ENCODE measurements around the gene MIGA2. TPM values are rescaled to one million over a fixed set of nuclear protein-coding genes. Genes with fewer than 3 reads are reported as not detected.

The MIGA2 gene
- total and polyA plus RNA-seq, 2 experiments from 2014 or later: 19.3 to 47.8 TPM

DNA sequence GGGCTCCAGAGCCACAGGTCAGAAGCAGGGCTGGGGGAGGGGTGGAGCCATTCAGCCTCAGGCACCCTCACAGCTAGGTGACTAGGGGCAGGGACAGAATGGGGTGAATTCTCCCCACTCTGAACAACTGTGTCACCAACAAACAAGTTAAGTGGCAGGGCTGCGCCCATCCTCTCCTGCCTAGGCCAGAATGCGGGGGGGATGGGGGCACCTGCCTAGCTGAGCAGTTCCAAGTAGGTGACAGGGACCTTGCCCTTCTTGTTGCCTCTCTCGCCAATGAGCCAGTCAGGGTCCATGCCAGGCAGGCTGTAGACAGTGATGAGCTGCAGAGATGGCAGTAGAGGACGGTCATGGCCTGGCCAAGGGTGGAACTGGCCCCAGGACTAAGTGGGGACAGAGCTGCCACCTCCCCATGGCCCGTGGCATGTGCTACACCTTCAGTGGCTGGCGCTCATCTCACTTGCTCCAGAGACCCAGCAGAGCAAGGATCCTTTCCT is 27.9 kb upstream of the MIGA2 start (continued):
- TF ChIP-seq EZH2 (IDR thresholded peaks at IDR 0.05; ENCODE audit: low read depth, unreplicated experiment): no peak
- TF ChIP-seq, protein P1, sequence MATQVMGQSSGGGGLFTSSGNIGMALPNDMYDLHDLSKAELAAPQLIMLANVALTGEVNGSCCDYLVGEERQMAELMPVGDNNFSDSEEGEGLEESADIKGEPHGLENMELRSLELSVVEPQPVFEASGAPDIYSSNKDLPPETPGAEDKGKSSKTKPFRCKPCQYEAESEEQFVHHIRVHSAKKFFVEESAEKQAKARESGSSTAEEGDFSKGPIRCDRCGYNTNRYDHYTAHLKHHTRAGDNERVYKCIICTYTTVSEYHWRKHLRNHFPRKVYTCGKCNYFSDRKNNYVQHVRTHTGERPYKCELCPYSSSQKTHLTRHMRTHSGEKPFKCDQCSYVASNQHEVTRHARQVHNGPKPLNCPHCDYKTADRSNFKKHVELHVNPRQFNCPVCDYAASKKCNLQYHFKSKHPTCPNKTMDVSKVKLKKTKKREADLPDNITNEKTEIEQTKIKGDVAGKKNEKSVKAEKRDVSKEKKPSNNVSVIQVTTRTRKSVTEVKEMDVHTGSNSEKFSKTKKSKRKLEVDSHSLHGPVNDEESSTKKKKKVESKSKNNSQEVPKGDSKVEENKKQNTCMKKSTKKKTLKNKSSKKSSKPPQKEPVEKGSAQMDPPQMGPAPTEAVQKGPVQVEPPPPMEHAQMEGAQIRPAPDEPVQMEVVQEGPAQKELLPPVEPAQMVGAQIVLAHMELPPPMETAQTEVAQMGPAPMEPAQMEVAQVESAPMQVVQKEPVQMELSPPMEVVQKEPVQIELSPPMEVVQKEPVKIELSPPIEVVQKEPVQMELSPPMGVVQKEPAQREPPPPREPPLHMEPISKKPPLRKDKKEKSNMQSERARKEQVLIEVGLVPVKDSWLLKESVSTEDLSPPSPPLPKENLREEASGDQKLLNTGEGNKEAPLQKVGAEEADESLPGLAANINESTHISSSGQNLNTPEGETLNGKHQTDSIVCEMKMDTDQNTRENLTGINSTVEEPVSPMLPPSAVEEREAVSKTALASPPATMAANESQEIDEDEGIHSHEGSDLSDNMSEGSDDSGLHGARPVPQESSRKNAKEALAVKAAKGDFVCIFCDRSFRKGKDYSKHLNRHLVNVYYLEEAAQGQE (IDR thresholded peaks at IDR 0.05; ENCODE audit: unreplicated experiment): no peak
- no peak for TF ChIP-seq ZNF331 (CRISPR knock-in tag; IDR thresholded peaks at IDR 0.05; ENCODE audit: low read depth)

DNA sequence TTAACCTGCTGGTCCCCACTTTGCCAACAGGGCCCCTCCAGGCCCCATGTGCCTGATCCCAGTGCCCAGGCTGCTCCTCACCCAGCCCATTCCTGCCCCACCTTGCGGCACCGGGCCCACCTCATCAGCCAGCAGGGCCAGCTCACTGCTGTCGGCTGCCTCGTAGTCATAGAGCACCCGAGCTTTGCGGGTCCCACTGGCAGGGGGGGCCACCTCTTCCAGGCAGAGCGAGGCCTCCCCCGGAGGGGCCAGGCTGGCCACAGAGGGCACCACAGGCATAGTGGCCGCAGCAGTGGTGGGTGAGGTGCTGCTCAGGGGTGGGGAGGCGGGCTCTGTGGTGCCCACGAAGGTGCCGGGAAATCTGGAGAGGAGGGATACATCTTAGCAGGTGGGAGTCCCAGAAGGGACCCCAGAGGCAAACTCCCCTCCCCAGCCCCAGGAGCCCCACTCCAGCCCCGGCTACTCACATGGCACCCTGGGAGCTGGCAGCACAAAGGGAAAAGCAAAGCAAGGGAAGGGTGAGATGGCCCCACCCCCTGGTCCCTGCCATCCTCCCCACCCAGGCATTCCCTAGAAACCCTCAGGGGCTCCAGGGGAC is 27.3 kb upstream of the MIGA2 start:
- Mint-ChIP-seq H3K36me3 (ENCODE audit: low read depth) (peaks cover 47% of the 10 kb centered on the region), H3K4me1 (peaks cover 5% of the 10 kb centered on the region; the same call in 1 of the 3 replicates), H3K4me3 (no peak overlapping the region), H3K9me3 (no peaks in the 10 kb centered on the region), H3K27ac (no peak overlapping the region), H3K27me3 (ENCODE audit: insufficient read depth, low read depth, poor library complexity) (peaks cover 9% of the 10 kb centered on the region)
- no peak overlapping the region for H3K27ac ChIP-seq (ENCODE audit: low read depth)
- no peak overlapping the region for H2AFZ ChIP-seq
- H3K4me3 ChIP-seq: no peak overlapping the region
- DNase-seq (ENCODE audit: low spot score) (no peak), ATAC-seq (no peak)
- H3K4me2 ChIP-seq: no peak overlapping the region
- H3K9me2 ChIP-seq (ENCODE audit: insufficient read depth): no peaks in the 10 kb centered on the region
- no peaks in the 10 kb centered on the region for H3K4me1 ChIP-seq (ENCODE audit: insufficient read depth)
- H4K20me1 ChIP-seq (replicated peaks; ENCODE audit: insufficient read depth): peaks cover 6% of the 10 kb centered on the region; the same call in 1 of the 2 replicates
- peaks cover 10% of the 10 kb centered on the region; the same call in 1 of the 2 replicates for H3K36me3 ChIP-seq (ENCODE audit: insufficient read depth)
- peaks cover 16% of the 10 kb centered on the region; the same call in 1 of the 2 replicates for H3F3A ChIP-seq (replicated peaks; ENCODE audit: low read depth)
- H3K79me2 ChIP-seq (replicated peaks; ENCODE audit: insufficient read depth): no peaks in the 10 kb centered on the region
- H3K27me3 ChIP-seq (ENCODE audit: insufficient read depth): no peaks in the 10 kb centered on the region
- TF ChIP-seq STAT1 (IDR thresholded peaks at IDR 0.05; ENCODE audit: unreplicated experiment) (no peak), EZH2phosphoT487 (IDR thresholded peaks at IDR 0.05; ENCODE audit: unreplicated experiment) (no peak), CREB1 (CRISPR knock-in tag; IDR thresholded peaks at IDR 0.05; ENCODE audit: low read depth) (no peak), EZH2 (IDR thresholded peaks at IDR 0.05; ENCODE audit: low read depth, unreplicated experiment) (no peak), JUNB (IDR thresholded peaks at IDR 0.05; ENCODE audit: unreplicated experiment) (no peak), POLR2AphosphoS5 (IDR thresholded peaks at IDR 0.05; ENCODE audit: low read depth) (no peak), ZNF331 (CRISPR knock-in tag; IDR thresholded peaks at IDR 0.05; ENCODE audit: low read depth) (no peak), ZNF114 (CRISPR knock-in tag; IDR thresholded peaks at IDR 0.05) (no peak)
- TF ChIP-seq, protein P2, sequence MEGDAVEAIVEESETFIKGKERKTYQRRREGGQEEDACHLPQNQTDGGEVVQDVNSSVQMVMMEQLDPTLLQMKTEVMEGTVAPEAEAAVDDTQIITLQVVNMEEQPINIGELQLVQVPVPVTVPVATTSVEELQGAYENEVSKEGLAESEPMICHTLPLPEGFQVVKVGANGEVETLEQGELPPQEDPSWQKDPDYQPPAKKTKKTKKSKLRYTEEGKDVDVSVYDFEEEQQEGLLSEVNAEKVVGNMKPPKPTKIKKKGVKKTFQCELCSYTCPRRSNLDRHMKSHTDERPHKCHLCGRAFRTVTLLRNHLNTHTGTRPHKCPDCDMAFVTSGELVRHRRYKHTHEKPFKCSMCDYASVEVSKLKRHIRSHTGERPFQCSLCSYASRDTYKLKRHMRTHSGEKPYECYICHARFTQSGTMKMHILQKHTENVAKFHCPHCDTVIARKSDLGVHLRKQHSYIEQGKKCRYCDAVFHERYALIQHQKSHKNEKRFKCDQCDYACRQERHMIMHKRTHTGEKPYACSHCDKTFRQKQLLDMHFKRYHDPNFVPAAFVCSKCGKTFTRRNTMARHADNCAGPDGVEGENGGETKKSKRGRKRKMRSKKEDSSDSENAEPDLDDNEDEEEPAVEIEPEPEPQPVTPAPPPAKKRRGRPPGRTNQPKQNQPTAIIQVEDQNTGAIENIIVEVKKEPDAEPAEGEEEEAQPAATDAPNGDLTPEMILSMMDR (conservative IDR thresholded peaks at IDR 0.05; ENCODE audit: low read depth in 2 of 2): no peak
- TF ChIP-seq, protein P3, sequence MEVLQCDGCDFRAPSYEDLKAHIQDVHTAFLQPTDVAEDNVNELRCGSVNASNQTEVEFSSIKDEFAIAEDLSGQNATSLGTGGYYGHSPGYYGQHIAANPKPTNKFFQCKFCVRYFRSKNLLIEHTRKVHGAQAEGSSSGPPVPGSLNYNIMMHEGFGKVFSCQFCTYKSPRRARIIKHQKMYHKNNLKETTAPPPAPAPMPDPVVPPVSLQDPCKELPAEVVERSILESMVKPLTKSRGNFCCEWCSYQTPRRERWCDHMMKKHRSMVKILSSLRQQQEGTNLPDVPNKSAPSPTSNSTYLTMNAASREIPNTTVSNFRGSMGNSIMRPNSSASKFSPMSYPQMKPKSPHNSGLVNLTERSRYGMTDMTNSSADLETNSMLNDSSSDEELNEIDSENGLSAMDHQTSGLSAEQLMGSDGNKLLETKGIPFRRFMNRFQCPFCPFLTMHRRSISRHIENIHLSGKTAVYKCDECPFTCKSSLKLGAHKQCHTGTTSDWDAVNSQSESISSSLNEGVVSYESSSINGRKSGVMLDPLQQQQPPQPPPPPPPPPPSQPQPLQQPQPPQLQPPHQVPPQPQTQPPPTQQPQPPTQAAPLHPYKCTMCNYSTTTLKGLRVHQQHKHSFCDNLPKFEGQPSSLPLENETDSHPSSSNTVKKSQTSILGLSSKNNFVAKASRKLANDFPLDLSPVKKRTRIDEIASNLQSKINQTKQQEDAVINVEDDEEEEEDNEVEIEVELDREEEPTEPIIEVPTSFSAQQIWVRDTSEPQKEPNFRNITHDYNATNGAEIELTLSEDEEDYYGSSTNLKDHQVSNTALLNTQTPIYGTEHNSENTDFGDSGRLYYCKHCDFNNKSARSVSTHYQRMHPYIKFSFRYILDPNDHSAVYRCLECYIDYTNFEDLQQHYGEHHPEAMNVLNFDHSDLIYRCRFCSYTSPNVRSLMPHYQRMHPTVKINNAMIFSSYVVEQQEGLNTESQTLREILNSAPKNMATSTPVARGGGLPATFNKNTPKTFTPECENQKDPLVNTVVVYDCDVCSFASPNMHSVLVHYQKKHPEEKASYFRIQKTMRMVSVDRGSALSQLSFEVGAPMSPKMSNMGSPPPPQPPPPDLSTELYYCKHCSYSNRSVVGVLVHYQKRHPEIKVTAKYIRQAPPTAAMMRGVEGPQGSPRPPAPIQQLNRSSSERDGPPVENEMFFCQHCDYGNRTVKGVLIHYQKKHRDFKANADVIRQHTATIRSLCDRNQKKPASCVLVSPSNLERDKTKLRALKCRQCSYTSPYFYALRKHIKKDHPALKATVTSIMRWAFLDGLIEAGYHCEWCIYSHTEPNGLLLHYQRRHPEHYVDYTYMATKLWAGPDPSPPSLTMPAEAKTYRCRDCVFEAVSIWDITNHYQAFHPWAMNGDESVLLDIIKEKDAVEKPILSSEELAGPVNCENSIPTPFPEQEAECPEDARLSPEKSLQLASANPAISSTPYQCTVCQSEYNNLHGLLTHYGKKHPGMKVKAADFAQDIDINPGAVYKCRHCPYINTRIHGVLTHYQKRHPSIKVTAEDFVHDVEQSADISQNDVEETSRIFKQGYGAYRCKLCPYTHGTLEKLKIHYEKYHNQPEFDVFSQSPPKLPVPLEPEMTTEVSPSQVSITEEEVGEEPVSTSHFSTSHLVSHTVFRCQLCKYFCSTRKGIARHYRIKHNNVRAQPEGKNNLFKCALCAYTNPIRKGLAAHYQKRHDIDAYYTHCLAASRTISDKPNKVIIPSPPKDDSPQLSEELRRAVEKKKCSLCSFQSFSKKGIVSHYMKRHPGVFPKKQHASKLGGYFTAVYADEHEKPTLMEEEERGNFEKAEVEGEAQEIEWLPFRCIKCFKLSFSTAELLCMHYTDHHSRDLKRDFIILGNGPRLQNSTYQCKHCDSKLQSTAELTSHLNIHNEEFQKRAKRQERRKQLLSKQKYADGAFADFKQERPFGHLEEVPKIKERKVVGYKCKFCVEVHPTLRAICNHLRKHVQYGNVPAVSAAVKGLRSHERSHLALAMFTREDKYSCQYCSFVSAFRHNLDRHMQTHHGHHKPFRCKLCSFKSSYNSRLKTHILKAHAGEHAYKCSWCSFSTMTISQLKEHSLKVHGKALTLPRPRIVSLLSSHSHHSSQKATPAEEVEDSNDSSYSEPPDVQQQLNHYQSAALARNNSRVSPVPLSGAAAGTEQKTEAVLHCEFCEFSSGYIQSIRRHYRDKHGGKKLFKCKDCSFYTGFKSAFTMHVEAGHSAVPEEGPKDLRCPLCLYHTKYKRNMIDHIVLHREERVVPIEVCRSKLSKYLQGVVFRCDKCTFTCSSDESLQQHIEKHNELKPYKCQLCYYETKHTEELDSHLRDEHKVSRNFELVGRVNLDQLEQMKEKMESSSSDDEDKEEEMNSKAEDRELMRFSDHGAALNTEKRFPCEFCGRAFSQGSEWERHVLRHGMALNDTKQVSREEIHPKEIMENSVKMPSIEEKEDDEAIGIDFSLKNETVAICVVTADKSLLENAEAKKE (CRISPR knock-in tag; IDR thresholded peaks at IDR 0.05): no peak
- TF ChIP-seq, protein P4, sequence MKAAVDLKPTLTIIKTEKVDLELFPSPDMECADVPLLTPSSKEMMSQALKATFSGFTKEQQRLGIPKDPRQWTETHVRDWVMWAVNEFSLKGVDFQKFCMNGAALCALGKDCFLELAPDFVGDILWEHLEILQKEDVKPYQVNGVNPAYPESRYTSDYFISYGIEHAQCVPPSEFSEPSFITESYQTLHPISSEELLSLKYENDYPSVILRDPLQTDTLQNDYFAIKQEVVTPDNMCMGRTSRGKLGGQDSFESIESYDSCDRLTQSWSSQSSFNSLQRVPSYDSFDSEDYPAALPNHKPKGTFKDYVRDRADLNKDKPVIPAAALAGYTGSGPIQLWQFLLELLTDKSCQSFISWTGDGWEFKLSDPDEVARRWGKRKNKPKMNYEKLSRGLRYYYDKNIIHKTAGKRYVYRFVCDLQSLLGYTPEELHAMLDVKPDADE (IDR thresholded peaks at IDR 0.05): no peak
